Epithelial cell of proximal tubule (primary cell): ENCODE measurements around the gene PDLIM7. TPM values are rescaled to one million over a fixed set of nuclear protein-coding genes. Genes with fewer than 3 reads are reported as not detected.
A peak's percentile ranks its signal among the peaks of the same experiment; 100 is the strongest.

Source experiments
- DNase-seq: peaks from one replicate; pipeline ENCODE4 v3.0.0-alpha.2; 2011; ENCODE audit warnings: low read depth
- H3K4me3 ChIP-seq: 2 replicates; pipeline ENCODE4 v1.5.1; 2011; ENCODE audit warnings: low read depth, mild to moderate bottlenecking, low read length
- total RNA-seq: library from RNA; depleted of rRNA; stranded (reverse); fragments of >200 nt; gene quantifications from 2 replicates; pipeline ENCODE4 v1.2.3, GENCODE V29; 2015
- TF ChIP-seq, protein P1 (sequence below): conservative IDR thresholded peaks from 2 replicates; pipeline ENCODE4 v1.5.1; 2012; ENCODE audit warnings: low read depth, mild to moderate bottlenecking, low read length

The PDLIM7 gene, protein sequence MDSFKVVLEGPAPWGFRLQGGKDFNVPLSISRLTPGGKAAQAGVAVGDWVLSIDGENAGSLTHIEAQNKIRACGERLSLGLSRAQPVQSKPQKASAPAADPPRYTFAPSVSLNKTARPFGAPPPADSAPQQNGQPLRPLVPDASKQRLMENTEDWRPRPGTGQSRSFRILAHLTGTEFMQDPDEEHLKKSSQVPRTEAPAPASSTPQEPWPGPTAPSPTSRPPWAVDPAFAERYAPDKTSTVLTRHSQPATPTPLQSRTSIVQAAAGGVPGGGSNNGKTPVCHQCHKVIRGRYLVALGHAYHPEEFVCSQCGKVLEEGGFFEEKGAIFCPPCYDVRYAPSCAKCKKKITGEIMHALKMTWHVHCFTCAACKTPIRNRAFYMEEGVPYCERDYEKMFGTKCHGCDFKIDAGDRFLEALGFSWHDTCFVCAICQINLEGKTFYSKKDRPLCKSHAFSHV
- 286 and 420 TPM in 2 replicates for total RNA-seq

DNA sequence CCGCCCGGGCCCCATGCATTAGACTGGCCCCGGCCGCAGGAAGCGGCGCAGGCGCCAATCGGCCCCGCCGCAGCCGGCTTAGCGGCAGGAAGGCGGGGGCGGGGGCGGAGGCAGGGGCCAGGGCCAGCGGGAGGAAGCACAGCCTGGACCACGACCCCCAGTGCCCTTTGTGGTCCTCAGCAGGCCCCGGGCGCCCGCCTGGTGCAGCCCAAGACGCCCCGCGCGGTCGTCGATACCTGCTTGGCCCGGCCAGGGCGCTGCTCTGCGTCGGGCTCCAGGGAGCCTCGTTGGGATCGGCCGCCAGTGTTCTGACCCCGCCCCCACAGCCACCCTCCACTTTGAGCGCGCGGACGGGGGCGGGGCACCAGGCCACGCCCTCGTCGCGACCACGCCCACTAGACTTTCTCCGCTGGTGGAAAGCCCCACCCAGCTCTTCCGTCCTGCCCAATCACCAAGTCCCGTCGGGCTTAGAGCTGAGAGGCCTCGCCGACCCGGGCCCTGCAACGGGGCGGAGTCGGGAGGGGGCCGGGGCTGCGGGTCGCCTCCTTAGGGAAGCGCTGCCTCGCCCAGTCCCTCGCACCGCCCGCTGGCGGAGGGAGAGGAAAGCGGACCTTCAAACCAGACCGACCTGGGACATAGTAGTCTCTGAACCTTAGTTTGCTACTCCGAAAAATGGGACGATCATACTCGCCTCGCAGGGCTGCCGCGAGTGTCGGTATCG lies at the start of gene PDLIM7:
Gene PDLIM7, minus strand, starts transcription at position 313 of the 721 bp plus-strand sequence. CDS start 1,092 bp downstream, outside the sequence.
- H3K4me3 ChIP-seq: peak within 1 kb of the TSS; percentile 89
- DNase-seq: peak; percentile 69
- TF ChIP-seq, protein P1, sequence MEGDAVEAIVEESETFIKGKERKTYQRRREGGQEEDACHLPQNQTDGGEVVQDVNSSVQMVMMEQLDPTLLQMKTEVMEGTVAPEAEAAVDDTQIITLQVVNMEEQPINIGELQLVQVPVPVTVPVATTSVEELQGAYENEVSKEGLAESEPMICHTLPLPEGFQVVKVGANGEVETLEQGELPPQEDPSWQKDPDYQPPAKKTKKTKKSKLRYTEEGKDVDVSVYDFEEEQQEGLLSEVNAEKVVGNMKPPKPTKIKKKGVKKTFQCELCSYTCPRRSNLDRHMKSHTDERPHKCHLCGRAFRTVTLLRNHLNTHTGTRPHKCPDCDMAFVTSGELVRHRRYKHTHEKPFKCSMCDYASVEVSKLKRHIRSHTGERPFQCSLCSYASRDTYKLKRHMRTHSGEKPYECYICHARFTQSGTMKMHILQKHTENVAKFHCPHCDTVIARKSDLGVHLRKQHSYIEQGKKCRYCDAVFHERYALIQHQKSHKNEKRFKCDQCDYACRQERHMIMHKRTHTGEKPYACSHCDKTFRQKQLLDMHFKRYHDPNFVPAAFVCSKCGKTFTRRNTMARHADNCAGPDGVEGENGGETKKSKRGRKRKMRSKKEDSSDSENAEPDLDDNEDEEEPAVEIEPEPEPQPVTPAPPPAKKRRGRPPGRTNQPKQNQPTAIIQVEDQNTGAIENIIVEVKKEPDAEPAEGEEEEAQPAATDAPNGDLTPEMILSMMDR: no peak

DNA sequence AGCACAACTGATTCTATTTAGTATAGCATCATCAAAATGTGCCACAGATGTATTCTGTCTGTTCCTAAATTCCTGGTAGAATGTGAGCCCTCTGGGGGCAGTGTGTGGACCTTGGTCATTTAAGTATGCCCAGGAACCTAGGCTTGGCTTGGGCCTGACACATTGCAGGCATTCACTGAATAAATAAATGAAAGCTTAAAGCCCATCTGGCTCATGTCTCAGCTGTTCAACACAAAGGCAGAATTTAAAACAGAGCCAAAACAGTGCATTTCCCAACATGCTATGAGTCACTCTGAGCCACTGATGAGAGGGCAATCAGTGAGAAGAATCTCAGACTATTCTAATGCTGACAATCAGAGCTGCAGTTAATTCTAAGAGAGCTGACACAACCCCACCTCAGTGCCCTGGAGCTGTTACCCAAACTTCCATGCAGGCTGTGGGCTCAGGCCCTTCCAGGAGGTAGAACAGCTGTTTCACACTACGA lies 48.9 kb upstream of the PDLIM7 start:
- no peak overlapping the region for H3K4me3 ChIP-seq
- DNase-seq: peak; percentile 86
- TF ChIP-seq, protein P1: peak; percentile 23

DNA sequence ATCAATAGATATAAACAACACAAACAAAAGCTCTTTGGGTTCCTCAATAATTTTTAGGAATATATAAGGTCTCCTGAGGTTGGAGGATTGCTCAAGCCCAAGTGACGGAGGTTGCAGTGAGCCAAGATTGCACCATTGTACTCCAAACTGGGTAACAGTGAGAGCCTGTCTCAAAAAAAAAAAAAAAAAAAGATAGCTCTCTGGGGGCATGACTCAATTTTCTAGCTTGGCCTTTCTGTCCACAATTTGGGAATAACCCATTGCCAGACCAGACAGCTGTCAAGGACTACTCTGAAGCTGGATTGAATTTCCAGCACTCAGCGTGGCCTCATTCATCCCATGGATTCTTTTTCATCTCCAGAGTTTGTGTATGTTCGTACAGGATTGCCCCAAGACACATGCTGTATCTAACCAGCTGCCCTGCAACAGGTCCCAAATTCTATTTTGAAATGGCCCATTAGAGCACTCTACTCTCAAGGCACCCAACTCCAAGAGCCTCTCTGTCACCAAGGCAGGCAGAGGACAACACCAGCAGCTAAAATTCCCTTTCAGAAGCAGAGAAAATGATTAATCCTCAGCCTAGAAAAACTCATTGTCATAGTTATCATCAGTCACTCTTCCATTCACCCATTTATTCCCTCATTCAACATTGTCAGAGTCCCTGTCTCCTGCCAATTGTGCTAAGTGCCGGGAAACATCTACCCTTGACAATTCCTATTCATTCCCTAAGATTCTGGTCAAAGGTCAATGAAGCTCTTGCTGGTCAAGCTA lies 48.3 kb upstream of the PDLIM7 start:
- DNase-seq: no peak
- no peak overlapping the region for H3K4me3 ChIP-seq
- TF ChIP-seq, protein P1: no peak

DNA sequence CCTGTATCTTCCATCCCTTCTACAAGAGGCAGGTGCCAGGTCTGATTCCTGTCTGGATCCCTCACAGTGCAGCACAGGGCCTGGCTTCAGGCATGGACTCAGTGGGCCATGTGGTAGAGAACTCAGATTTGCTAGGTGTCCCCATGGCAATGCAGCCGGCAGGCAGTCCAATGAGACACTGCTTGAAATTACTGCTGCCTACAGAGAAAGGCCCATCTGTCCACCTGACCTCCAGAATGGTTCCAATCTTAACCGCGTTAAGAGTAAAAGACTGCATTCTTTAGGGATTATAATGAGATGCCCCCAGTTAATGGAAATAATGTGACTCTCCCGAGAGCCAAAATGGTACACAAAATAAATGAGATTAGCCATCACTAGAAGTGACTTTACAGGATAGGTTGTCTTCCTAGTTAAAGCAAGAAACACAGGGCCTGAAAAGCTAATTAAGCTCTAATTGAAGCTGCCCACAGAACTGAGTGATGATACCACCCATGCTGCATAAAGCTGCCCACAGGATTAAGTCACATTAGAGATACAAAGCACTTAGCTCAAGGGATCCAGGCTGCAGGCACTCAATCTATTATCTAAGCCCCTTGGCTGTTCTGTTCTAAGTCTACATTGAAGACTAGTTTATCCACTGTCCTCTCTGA lies 45.5 kb upstream of the PDLIM7 start:
- no peak overlapping the region for H3K4me3 ChIP-seq
- DNase-seq: no peak
- TF ChIP-seq, protein P1: no peak

DNA sequence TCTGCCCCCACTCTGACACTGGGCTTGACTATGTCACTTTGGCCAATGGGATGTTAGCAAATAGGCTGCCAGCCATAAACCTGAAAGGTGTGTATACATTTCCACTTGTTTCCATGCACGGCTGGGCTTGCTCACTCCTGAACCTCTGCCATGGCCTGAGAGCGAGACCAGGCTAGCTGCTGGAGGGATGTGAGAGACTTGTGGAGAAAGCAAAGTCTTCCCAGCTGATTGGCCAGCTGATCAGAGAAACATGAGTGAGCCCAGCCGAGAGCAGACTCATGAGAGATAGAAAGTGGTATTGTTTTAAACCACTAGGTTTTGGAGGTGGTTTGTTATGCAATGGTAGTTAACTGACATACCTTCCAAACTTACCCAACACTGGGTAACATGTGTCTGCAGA lies 43.0 kb upstream of the PDLIM7 start:
- no peak for DNase-seq
- no peak overlapping the region for H3K4me3 ChIP-seq
- TF ChIP-seq, protein P1: no peak

DNA sequence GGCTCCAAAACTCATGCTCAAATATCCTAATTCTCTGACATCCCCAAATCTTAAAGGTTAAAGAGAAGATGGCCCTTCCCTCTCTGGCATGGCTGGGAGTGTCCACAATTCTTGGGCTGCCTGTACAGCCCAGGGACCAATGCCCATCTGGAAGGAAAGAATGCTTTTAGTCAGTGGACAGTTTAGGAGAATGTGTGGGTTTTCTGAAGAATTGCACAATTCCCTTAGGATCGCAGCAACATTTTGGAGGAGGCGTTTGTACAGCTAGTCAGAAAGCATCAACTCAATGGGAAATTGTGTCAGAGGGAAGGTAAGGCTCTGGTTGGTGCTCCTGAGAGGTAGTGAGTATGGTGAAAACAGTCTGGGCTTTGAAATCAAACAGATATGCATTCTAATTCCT lies 42.0 kb upstream of the PDLIM7 start:
- TF ChIP-seq, protein P1: no peak
- H3K4me3 ChIP-seq: no peak overlapping the region
- no peak for DNase-seq
